NCI-H1417 (cell line): ENCODE measurements around the gene DMXL2.
"Not testable (repeated sequence)": the region's sequence is repeated elsewhere in the genome, so short reads cannot be mapped to it uniquely, and the experiment has no call there.

ENCODE experiments used
- DNase-seq, 3 experiments: peaks; one replicate each; lab custom pipeline; 2025; lab: John Stamatoyannopoulos, UW

DMXL2 gene

GRCh38 chr15:51624022-51624421 is 1.5 kb upstream of the DMXL2 start:
- DNase-seq, result no peak

GRCh38 chr15:51623386-51623938 is 891 bp upstream of the DMXL2 start:
- peak in 2 of 3 experiments; percentile 21 to 60 for DNase-seq

DNA sequence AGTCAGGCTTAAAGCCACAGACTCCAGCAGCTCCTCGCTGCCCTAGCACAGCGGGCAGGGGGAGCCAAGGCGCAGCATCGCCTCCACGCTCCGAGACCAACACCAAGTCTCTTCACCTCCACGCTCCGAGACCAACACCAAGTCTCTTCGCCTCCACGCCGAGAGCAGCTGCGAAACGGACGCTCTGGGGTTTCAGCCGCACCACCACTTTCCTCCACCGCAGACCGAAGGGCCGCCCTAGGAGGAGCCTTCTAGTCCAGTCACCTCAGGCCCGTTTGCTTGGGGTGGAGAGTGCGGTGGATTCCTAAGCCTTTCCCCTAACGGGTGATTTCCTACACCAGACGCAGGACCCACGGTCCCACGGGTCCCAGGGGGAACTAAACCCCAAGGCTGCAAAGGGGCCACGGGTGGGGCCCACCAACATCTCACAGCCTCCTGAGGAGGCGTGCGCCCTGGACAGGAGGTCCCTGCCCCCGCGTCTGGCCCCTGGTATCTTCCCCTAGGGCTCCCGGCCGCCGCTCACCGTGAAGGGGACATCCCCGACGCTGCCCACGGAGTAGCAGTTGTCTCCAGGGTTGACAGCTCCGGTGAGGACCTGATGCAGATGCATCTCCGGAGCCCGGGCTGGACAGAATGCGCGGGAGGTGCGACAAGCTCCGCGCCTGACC is 501 bp downstream of the DMXL2 start:
- DNase-seq, result peak; percentile 36 to 78 (median 77)

DNA sequence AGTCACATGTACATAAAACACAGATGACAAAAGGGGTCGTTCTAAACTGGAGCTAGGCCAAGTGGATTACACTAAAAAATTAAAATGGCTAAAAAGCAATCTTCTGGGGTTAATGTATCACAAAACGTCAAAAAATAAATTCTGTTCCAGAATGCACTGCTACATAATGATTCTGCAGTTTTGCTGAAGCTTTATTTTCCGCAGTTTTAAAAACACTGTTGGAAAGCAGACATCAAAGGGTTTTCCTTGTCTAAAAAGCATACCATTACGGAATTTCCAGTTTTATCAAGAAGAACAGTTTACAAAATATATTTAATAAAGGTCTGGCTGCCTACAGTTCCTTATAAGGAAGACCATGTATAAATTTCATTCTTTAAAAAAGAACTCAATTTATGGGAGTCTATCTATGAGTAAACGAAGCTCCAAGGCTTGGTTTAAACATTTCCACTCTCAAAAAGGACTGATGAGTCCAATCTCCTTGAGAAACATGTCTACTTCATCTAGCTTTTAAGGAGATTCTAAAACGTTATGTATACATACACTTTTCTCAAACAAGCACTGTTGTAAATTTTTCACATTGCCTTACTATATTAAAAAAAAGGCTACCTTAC is 1.3 kb downstream of the DMXL2 start:
- DNase-seq, result peak in 1 of 3 experiments; percentile 43

DNA sequence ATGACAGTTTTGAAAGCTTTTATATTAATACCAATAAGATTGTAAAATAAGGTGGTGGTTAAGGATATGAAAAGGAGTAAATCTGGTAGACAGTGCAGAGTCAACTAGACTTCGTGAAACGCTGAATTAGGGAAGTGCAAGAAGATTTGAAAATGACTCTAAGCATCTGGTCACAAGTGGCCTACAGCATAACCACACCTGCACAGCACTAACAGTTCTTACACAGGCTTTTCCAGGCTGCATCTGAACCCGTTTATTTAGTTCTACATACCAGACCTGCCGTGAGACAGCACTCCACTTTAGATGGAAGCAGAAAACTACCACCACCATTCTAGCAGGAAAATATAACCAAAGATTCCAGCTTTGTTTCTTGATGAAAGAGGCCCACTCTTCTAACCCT is 1.9 kb downstream of the DMXL2 start:
- peak; percentile 9 to 47 (median 9) for DNase-seq

GRCh38 chr15:51620122-51620521 is 2.4 kb downstream of the DMXL2 start:
- no peak for DNase-seq

GRCh38 chr15:51619331-51620035 is 3.1 kb downstream of the DMXL2 start:
- DNase-seq, result no peak

- DNase-seq, result no peak
Measured at GRCh38 chr15:51617886-51618285, 4.7 kb downstream of the DMXL2 start.

- no peak for DNase-seq
Measured at GRCh38 chr15:51613951-51614350, 8.6 kb downstream of the DMXL2 start.

- DNase-seq, result not testable (repeated sequence)
Measured at GRCh38 chr15:51612669-51613068, 9.9 kb downstream of the DMXL2 start.

- DNase-seq, result not testable (repeated sequence)
Measured at GRCh38 chr15:51603462-51603948, 19.1 kb downstream of the DMXL2 start.

DNA sequence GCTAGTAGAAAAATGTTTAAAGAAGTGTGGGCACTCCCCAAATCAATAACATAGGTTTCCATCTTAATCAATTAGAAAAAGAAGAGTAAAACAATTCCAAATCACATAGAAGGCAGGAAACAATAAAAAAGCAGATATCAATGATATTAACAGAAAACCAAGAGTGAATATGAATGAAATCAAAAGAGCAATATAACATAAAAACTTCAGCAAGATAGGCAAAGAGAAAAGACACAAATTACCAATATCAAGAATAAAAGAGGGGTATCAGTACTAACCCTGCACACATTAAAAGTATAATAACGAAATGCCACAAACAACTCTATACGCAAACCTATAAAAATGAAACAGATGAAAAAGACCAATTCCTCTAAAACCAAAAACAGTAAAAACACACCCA is 19.6 kb downstream of the DMXL2 start:
- no peak for DNase-seq

DNA sequence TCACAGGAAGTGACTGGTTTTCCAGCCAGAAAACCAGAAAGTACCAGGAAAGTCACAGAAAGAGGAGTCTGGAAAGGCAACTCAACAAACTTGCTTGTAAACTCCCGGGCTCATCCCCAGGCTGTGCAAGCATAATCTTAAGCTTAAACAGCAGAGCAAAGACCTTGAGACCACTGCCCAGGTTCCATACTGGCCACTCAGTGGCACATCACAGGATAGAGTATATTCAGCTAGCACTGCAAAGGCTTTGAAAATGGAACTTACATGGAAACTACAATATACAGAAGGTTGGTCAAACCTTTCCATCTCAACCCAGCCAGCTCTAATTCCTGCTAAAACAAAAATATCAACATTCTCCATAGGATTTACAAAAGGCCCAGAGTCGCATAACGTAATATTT is 20.1 kb downstream of the DMXL2 start:
- no peak for DNase-seq

DNA sequence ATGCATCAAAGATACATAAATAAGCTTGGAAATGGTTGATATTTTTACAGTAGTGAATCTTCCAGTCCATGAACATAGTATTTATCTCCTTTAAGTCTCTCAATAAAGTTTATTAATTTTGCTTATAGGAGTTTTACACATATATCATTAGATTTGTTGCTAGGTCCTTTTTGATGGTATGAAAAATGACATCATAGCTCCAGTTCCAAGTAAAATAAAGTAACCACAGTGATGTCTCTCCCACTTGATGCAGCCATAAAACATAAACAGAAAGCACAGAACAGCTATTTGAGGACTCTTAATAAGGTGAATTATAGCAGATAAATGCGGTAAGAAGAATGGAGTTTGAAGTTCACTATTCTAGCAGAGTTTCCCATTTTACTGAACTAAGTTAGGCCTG is 20.8 kb downstream of the DMXL2 start:
- DNase-seq, result no peak

DNA sequence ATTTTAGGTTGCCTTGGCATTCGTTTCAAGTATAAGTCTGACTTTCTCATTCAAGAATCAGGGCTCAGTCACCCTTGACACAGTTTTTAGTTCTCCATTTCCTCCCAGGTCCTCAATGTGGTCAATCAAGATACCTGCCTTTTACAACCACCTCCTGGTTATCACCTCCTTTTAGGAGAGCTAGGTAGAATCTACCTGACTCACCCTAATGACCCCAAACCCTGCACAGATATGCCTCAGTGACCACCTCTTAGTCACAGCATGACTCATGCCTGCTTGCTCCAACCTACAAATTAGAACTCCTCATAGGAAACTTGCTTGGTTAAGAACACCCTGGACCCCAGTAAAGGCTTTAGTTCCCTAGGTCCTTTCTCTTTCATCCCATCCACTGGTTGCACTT is 22.5 kb downstream of the DMXL2 start:
- no peak for DNase-seq

DNA sequence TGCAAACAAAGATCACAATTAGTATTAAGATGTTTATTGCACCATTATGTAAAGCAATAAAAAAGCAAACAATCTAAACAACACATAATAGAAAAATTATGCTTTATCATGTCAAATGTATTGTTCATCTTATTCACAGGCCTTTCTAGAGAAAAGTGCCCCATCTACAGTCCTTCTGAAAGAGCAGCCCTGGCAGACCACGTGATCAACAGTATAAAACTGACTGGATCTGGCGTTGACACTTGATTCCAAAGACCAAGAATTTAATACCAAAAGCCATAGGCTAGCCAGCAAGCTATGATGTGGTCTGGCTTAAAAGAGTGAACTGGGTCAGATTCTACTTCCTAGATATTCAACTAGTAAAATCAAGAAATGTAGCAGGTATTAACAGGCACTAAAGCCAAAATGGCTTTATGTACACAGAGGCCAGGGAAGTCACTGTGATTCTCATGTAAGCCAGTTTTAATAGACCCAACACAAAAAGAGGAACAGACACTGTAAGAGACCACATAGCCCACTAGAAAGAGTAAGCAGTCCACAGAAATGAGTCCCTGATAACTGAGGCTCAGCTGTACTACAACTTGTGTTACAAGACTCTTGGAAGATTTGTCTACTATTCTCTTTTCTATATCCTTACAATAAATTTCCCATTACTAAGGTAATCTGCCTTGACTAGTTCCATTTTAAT is 32.5 kb downstream of the DMXL2 start:
- DNase-seq, result no peak

GRCh38 chr15:51588966-51589365 is 33.6 kb downstream of the DMXL2 start:
- DNase-seq, result no peak

DNA sequence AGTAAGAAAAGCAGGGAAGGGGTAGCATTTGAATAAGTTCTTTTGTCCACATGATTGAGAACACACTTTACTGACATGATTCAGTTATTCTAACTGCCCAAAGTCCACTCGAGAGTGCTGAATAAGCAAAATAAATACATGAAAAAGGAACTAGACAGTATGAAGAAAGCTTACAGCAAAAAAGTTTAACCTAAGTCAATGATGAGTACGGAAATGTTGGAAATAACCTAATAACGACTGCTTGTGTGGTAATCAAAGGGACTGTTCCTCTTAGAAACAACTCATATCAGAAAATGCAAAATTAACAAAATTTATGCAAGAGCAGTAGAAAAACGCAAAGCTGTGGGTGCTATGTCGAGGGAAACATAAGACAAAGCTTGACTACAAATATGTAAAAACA is 36.6 kb downstream of the DMXL2 start:
- no peak for DNase-seq

DNA sequence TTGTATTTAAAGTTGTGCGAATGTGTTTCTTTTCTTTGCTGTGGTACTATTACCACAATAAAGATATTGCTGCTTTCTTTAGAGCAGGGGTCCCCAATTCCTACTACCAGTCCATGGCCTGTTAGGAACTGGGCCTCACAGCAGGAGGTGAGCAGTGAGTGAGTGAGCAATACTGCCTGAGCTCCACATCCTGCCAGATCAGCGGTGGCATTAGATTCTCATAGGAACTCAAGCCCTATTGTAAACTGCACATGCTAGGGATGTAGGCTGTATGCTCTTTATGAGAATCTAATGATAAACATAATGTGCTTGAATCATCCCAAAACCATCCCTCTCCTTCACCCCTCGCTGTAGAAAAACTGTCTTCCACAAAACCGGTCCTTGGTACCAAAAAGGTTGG is 41.6 kb downstream of the DMXL2 start:
- no peak for DNase-seq

GRCh38 chr15:51580385-51580784 is 42.2 kb downstream of the DMXL2 start:
- DNase-seq, result no peak

- no peak for DNase-seq
Measured at GRCh38 chr15:51579012-51579411, 43.6 kb downstream of the DMXL2 start.

DNA sequence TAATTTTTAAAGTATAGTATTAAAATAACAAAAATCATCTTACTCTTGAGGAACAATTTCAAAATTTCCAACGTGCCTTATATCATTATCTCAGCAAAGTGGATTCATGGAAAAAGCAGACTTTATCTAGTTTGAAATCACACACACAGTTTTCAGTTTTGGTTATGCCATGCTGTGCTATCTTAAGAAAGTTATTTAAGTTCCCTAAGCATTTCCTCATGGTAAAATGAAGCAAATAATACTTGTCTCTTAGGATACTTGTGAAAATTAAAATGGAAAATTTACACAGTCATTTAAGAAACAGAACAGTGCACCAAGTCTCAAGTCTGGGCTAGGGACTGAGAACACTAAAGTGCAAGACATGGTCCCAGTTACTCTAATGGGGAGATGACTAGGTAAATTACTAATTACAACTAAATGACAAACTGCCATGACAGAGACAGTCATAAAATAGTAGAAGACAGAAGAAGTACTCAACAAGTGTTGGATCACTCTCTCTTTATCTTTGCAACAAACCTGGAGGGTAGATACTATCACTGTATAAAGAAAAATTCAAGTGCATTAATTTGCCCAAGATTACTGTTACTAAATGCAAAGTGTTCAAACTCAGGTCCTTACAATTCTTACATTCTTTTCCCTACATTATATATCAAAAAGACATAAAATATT is 44.8 kb downstream of the DMXL2 start:
- no peak for DNase-seq
